Measurements from ENCODE around the gene TENM4.

The TENM4 gene

DNA sequence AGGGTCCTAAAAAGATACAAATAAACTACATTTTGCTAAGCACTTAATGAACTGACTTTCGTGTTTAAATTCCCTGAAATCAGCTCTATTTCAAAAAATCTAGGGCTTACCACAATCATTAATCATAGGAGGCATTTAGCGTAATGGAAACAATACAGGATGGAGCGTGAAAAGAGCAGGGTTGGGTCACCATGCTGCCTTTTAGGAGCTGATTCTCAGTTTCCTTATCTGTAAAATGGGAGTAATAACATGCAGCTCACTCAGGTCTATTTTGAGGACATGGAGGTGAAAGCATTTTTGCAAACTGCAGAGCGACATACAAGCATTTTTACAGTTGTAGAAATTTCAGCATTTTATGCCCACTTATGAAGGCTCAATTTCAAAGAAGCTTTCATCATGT is 407.0 kb downstream of the TENM4 start:
- Histone ChIP-seq H4K91ac (ENCODE audit: low read depth, low read length, poor library complexity) (no peak overlapping the region), H2BK15ac (ENCODE audit: low read length) (no peak overlapping the region), H2AK5ac (ENCODE audit: low read depth, low read length) (no peak overlapping the region), H2BK12ac (ENCODE audit: low read length) (no peak overlapping the region), H3K4me1 (ENCODE audit: control insufficient read depth in 2 of 2, insufficient read depth in 1 of 2, low read depth in 1 of 2, low read length in 2 of 2) (peaks cover 0 to 2% of the 10 kb centered on the region in 2 donors), H3K4me3 (ENCODE audit: low read length in 2 of 2) (no peak overlapping the region), H4K8ac (ENCODE audit: low read depth, low read length) (no peak overlapping the region), H3K36me3 (replicated peaks in 1 of 2; ENCODE audit: control insufficient read depth in 2 of 2, insufficient read depth in 2 of 2, low read length in 2 of 2) (no peaks in the 10 kb centered on the region), H3K18ac (ENCODE audit: low read length) (no peak overlapping the region), H3K9ac (ENCODE audit: low read depth, low read length, poor library complexity) (no peak overlapping the region), H3K27ac (replicated peaks; ENCODE audit: low read length) (no peak overlapping the region), H2BK5ac (ENCODE audit: low read length) (no peak overlapping the region), H2BK120ac (ENCODE audit: low read depth, low read length) (no peak overlapping the region), H3K23ac (ENCODE audit: low read depth, low read length, poor library complexity) (no peak overlapping the region), H3K9me3 (replicated peaks in 1 of 2; ENCODE audit: control insufficient read depth in 2 of 2, insufficient read depth in 1 of 2, low read depth in 1 of 2, low read length in 2 of 2) (no peaks in the 10 kb centered on the region), H3K27me3 (ENCODE audit: control insufficient read depth in 3 of 3, insufficient read depth in 3 of 3, low read depth in 1 of 3, low read length in 3 of 3) (peaks cover 0 to 3% (median 0%) of the 10 kb centered on the region in 3 experiments), H2AFZ (ENCODE audit: low read length) (no peak overlapping the region), H3K4ac (ENCODE audit: low read length) (no peak overlapping the region), H3K4me2 (ENCODE audit: insufficient read depth, low read length, poor library complexity, severe bottlenecking) (no peak overlapping the region), H3K14ac (ENCODE audit: low read length) (no peak overlapping the region), H3K79me1 (ENCODE audit: low read depth, low read length) (no peaks in the 10 kb centered on the region)
- DNase-seq (ENCODE audit: low spot score), result no peak
- no CpG with 5 or more reads among the region's 4 CpGs for WGBS, 2 donors (ENCODE audit: extremely low coverage in 2 of 2, insufficient read length in 2 of 2, insufficient replicate concordance in 1 of 2)

DNA sequence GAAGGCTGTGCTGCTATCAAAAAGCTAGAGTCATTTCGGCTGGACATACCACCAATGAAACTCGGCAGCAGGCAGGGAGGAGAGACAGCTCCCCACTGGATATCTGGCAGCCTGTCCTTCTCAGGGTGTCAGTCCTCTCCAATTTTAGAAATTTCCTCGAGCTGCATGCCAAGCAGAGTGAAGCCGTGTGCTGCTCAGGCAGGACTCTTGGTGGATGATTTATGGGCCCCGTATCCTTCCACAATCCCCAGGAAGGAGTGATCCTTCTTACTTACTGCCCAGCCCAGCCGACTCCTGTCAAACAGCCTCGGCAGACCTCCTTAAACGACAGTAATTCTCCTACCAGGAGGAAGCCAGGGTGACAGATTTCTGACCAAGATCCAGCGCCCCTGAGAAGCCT is 410.4 kb downstream of the TENM4 start:
- Histone ChIP-seq H3K27ac (replicated peaks; ENCODE audit: low read length) (no peak overlapping the region), H3K23ac (ENCODE audit: low read depth, low read length, poor library complexity) (no peak overlapping the region)
- WGBS, 2 donors (ENCODE audit: extremely low coverage in 2 of 2, insufficient read length in 2 of 2, insufficient replicate concordance in 1 of 2), result no CpG with 5 or more reads among the region's 9 CpGs

DNA sequence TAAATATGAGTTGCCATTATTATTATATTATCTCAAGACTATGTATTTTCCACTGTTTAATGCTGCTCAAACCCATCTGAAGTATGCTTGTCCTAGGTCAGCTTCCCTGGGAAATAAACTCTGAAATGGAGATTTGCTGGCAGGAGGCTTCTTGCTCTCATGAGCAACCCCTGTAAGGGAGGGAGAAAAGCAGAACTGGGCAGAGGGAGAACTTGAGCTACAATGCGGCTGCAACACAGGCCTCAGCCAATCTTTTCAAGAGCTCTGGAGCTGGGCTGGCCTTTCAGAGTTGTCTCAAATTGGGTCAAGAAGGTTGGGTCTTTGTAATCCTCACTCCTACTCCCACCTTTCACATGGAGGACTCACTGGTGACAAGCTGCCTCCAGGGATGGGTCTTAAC is 412.6 kb downstream of the TENM4 start:
- Histone ChIP-seq H3K9me3 (replicated peaks in 1 of 2; ENCODE audit: control insufficient read depth in 2 of 2, insufficient read depth in 1 of 2, low read depth in 1 of 2, low read length in 2 of 2) (no peaks in the 10 kb centered on the region), H2BK120ac (ENCODE audit: low read depth, low read length) (no peak overlapping the region), H3K27ac (replicated peaks; ENCODE audit: low read length) (no peak overlapping the region), H3K23ac (ENCODE audit: low read depth, low read length, poor library complexity) (no peak overlapping the region), H3K14ac (ENCODE audit: low read length) (no peak overlapping the region), H2BK12ac (ENCODE audit: low read length) (no peak overlapping the region), H3K79me1 (ENCODE audit: low read depth, low read length) (no peaks in the 10 kb centered on the region), H3K27me3 (ENCODE audit: control insufficient read depth in 3 of 3, insufficient read depth in 3 of 3, low read depth in 1 of 3, low read length in 3 of 3) (peaks cover 0 to 3% (median 0%) of the 10 kb centered on the region in 3 experiments), H3K4me2 (ENCODE audit: insufficient read depth, low read length, poor library complexity, severe bottlenecking) (no peak overlapping the region), H3K4ac (ENCODE audit: low read length) (no peak overlapping the region), H3K36me3 (replicated peaks in 1 of 2; ENCODE audit: control insufficient read depth in 2 of 2, insufficient read depth in 2 of 2, low read length in 2 of 2) (no peaks in the 10 kb centered on the region), H2AK5ac (ENCODE audit: low read depth, low read length) (no peak overlapping the region), H3K4me3 (ENCODE audit: low read length in 2 of 2) (no peak overlapping the region), H4K8ac (ENCODE audit: low read depth, low read length) (no peak overlapping the region), H2BK5ac (ENCODE audit: low read length) (no peak overlapping the region), H2BK15ac (ENCODE audit: low read length) (no peak overlapping the region), H3K9ac (ENCODE audit: low read depth, low read length, poor library complexity) (no peak overlapping the region), H3K18ac (ENCODE audit: low read length) (no peak overlapping the region), H2AFZ (ENCODE audit: low read length) (no peak overlapping the region), H3K4me1 (ENCODE audit: control insufficient read depth in 2 of 2, insufficient read depth in 1 of 2, low read depth in 1 of 2, low read length in 2 of 2) (peaks cover 0 to 15% of the 10 kb centered on the region in 2 donors), H4K91ac (ENCODE audit: low read depth, low read length, poor library complexity) (no peak overlapping the region)
- no peak for DNase-seq (ENCODE audit: low spot score)
- no CpG with 5 or more reads among the region's 1 CpG for WGBS, 2 donors (ENCODE audit: extremely low coverage in 2 of 2, insufficient read length in 2 of 2, insufficient replicate concordance in 1 of 2)

More for the DNA sequence above, 410.4 kb downstream of the TENM4 start:
- Histone ChIP-seq H3K79me1 (ENCODE audit: low read depth, low read length) (no peaks in the 10 kb centered on the region), H3K9me3 (replicated peaks in 1 of 2; ENCODE audit: control insufficient read depth in 2 of 2, insufficient read depth in 1 of 2, low read depth in 1 of 2, low read length in 2 of 2) (no peaks in the 10 kb centered on the region), H3K18ac (ENCODE audit: low read length) (no peak overlapping the region), H3K36me3 (replicated peaks in 1 of 2; ENCODE audit: control insufficient read depth in 2 of 2, insufficient read depth in 2 of 2, low read length in 2 of 2) (no peaks in the 10 kb centered on the region), H3K4me3 (ENCODE audit: low read length in 2 of 2) (no peak overlapping the region), H2AFZ (ENCODE audit: low read length) (no peak overlapping the region), H3K27me3 (ENCODE audit: control insufficient read depth in 3 of 3, insufficient read depth in 3 of 3, low read depth in 1 of 3, low read length in 3 of 3) (peaks cover 0 to 3% (median 0%) of the 10 kb centered on the region in 3 experiments), H2BK15ac (ENCODE audit: low read length) (no peak overlapping the region), H2BK12ac (ENCODE audit: low read length) (no peak overlapping the region), H2BK5ac (ENCODE audit: low read length) (no peak overlapping the region), H4K8ac (ENCODE audit: low read depth, low read length) (no peak overlapping the region), H2AK5ac (ENCODE audit: low read depth, low read length) (no peak overlapping the region), H3K4me1 (ENCODE audit: control insufficient read depth in 2 of 2, insufficient read depth in 1 of 2, low read depth in 1 of 2, low read length in 2 of 2) (peaks cover 0 to 15% of the 10 kb centered on the region in 2 donors), H4K91ac (ENCODE audit: low read depth, low read length, poor library complexity) (no peak overlapping the region), H3K4ac (ENCODE audit: low read length) (no peak overlapping the region), H3K9ac (ENCODE audit: low read depth, low read length, poor library complexity) (no peak overlapping the region), H3K4me2 (ENCODE audit: insufficient read depth, low read length, poor library complexity, severe bottlenecking) (no peak overlapping the region), H2BK120ac (ENCODE audit: low read depth, low read length) (no peak overlapping the region), H3K14ac (ENCODE audit: low read length) (no peak overlapping the region)
- DNase-seq (ENCODE audit: low spot score), result no peak

DNA sequence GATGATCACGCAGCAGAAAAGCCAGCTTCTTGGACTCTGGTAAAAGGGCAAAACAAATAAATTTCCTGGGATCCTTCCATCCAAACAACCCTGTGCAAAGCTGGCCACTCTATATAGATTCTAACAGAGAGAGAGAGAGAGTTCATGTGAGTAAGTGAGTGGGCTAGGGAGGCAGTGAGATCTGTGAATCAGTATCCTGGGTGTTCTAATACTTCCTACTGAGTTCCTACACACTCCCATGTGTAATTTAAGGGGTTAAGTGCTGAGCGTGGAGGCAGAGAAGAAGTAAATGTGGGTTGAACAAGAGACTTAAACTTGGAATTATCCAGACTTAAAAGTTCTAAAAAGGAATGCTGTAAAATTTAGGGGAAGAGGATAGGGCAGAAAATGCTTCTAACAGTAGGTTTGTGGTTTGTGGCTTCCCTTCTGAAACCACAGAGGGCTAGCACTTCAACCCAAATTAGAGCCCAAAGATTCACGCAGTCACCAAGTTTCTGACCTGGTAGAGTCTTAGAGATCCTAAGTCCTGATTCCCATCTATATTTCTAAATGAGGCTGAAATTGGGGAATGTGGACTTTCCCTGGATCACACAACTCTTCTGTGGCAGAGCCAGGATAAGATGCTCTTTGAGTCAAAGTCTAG is 413.9 kb downstream of the TENM4 start:
- H3K23ac ChIP-seq (ENCODE audit: low read depth, low read length, poor library complexity), result no peak overlapping the region
- no peak overlapping the region for H3K4me2 ChIP-seq (ENCODE audit: insufficient read depth, low read length, poor library complexity, severe bottlenecking)
- H2AK5ac ChIP-seq (ENCODE audit: low read depth, low read length), result no peak overlapping the region
- no peak overlapping the region for H3K27ac ChIP-seq (replicated peaks; ENCODE audit: low read length)
- no peak overlapping the region for H2AFZ ChIP-seq (ENCODE audit: low read length)
- H3K27me3 ChIP-seq (ENCODE audit: control insufficient read depth in 3 of 3, insufficient read depth in 3 of 3, low read depth in 1 of 3, low read length in 3 of 3), result peaks cover 0 to 3% (median 0%) of the 10 kb centered on the region in 3 experiments
- H3K36me3 ChIP-seq (replicated peaks in 1 of 2; ENCODE audit: control insufficient read depth in 2 of 2, insufficient read depth in 2 of 2, low read length in 2 of 2), result no peaks in the 10 kb centered on the region
- DNase-seq (ENCODE audit: low spot score), result no peak
- no peak overlapping the region for H3K4me3 ChIP-seq (ENCODE audit: low read length in 2 of 2)
- no peak overlapping the region for H4K91ac ChIP-seq (ENCODE audit: low read depth, low read length, poor library complexity)
- no CpG with 5 or more reads among the region's 3 CpGs for WGBS, 2 donors (ENCODE audit: extremely low coverage in 2 of 2, insufficient read length in 2 of 2, insufficient replicate concordance in 1 of 2)
- no peak overlapping the region for H3K18ac ChIP-seq (ENCODE audit: low read length)
- peaks cover 0 to 15% of the 10 kb centered on the region in 2 donors for H3K4me1 ChIP-seq (ENCODE audit: control insufficient read depth in 2 of 2, insufficient read depth in 1 of 2, low read depth in 1 of 2, low read length in 2 of 2)
- H3K79me1 ChIP-seq (ENCODE audit: low read depth, low read length), result no peaks in the 10 kb centered on the region
- no peaks in the 10 kb centered on the region for H3K9me3 ChIP-seq (replicated peaks in 1 of 2; ENCODE audit: control insufficient read depth in 2 of 2, insufficient read depth in 1 of 2, low read depth in 1 of 2, low read length in 2 of 2)
- no peak overlapping the region for H4K8ac ChIP-seq (ENCODE audit: low read depth, low read length)
- no peak overlapping the region for H3K9ac ChIP-seq (ENCODE audit: low read depth, low read length, poor library complexity)
- no peak overlapping the region for H2BK120ac ChIP-seq (ENCODE audit: low read depth, low read length)
- H3K4ac ChIP-seq (ENCODE audit: low read length), result no peak overlapping the region
- no peak overlapping the region for H3K14ac ChIP-seq (ENCODE audit: low read length)
- no peak overlapping the region for H2BK5ac ChIP-seq (ENCODE audit: low read length)
- no peak overlapping the region for H2BK12ac ChIP-seq (ENCODE audit: low read length)
- H2BK15ac ChIP-seq (ENCODE audit: low read length), result no peak overlapping the region
